NCI-H1092 (cell line): ENCODE results near the gene NIP7.
"Not testable (repeated sequence)": the region's sequence is repeated elsewhere in the genome, so short reads cannot be mapped to it uniquely, and the experiment has no call there.

Experiments
- DNase-seq: peaks from one replicate; lab custom pipeline; 2025; lab: John Stamatoyannopoulos, UW

Gene NIP7

DNA sequence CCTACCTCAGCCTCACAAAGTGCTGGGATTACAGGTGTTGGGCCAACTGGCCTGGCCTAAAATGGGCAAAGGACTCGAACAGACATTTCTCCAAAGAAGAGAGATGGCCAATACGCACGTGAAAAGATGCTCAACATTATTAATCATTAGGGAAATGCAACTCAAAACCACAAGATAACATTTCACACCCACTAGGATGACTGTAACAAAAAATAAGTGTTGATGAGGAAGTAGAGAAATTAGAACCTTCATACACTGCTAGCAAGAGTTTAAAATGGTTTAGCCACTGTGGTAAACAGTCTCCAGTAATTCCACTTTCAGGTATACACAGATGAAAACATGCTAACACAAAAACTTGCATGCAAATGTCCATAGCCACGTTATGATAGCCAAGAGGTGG is 6.4 kb downstream of the NIP7 start:
- DNase-seq = no peak

DNA sequence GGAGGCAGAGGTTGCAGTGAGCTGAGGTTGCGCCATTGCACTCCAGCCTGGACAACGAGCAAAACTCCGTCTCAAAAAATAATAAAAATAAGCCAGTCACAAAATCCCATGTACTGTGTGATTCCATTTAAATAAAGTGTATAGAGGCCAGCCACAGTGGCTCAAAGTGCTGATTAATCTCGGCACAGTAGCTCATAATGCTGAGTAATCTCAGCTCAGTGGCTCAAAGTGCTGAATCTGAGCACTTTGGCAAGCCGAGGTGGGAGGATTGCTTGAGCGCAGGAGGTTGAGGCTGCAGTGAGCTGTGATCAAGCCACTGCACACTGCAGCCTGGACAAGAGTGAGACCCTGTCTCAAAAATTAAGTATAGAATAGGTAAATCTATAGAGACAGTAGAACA is 7.1 kb downstream of the NIP7 start:
- DNase-seq = no peak

DNA sequence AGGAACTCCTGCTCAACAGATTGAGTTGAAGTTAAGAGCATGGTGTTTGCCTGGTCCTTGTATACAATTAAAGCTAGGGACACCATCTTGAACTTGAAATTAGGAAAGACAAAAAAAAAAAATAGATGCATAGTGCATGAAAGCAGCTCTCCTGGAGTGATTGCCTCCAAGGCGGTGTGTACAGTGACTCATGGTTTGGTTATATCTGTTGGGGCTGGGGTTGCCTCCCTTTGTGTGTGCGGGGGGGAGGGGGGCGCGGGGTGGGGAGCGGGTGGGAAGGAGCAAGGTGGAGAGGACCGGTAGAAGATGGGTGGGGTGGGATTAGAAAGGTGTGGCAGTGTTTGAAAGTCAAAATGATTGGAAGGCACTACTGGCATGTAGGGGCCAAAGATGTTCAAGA is 8.7 kb downstream of the NIP7 start:
- no peak for DNase-seq

DNA sequence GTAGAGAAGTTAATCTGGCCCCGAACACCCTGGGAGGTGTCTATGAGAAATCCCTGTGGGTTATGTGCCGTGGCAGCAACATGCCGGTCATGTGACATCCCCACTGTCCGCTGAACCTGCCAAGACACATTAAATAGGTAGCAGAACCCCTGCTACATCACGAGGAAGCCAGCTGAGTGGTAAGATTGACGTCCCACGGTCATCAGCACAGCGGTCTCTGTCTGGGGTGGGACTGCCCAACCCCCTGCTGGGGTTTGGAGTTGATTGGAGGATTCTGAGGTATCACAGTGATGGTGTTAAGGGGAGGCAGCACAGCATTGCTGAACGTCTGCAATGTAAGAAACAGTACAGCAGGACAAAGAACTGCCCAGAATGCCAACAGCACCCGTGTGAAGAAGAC is 10.0 kb downstream of the NIP7 start:
- no peak for DNase-seq

DNA sequence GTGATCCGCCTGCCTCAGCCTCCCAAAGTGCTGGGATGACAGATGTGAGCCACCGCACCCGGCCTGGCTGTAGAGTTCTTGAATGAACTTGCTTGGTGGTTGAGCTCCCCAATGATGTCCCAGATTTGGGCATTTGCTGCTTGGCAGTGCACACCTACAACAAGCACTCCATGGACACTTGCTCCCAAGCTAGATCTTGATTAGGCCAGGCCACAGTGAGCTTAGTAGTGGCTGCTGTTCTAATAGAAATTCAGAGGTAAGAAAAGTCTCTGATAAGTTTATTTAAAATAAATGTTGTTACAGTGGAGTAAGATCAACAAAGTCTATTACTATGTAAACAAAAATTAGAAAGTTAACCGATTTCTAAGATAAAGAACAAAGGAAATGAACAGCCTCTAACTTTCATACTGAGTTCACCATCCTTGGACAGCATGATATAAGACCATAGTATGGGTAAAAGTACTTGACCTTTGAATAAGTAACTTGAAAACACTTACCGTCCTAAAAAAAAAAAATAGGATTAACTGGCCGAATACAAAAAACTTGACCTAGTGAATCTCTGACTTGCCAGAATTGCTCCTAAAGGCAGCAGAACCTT is 11.1 kb downstream of the NIP7 start:
- no peak for DNase-seq

DNA sequence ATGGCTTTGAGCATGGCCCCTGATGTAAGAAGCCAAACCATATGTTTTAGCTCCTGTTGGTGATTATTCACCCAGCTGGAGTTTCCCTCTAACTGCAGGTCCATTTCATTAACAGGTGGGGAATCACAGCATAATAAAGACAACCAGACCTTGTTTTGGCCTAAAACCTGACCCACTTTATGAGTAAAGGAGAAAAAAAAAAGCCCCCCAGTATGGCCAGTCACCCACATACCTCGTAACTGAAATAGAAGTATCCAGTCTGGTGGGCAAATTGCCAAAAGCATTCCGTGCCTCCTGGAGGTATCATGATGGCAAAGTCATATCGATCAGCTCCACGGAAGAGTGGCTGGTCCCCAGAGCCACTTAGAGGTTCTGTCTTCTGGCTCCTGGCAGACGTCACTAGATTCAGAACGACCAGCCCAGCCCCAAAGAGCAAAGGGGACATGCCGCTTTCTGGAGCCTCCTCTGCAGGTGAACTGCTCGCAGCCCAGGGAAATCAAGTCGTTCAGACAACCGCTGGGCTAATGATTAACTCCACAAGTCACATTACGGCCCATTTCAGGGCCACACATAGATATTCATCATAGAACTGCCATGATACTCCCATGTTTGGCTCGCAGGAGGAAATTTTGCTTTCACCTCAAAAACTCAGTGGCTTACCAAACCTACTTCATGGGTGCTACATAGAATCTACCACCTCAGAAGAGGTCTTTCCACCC is 11.9 kb downstream of the NIP7 start, which contains the start of gene TMED6:
Gene TMED6, minus strand, starts transcription at position 478 of the 719 bp plus-strand sequence. Its CDS starts 33 bp downstream, at position 445.
- DNase-seq = no peak

DNA sequence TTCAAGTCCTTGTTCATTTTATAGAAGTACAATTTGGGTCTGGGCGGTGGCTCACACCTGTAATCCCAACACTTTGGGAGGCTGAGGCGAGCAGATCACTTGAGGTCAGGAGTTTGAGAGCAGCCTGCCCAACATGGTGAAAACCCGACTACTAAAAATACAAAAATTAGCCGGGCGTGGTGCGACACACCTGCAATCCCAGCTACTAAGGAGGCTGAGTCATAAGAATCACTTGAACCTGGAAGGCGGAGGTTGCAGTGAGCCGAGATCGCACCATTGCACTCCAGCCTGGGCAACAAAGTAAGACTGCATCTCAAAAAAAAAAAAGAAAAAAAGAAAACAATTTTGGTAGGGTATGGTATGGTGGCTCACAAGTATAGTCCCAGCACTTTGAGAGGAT is 20.5 kb downstream of the NIP7 start:
- not testable (repeated sequence) for DNase-seq

DNA sequence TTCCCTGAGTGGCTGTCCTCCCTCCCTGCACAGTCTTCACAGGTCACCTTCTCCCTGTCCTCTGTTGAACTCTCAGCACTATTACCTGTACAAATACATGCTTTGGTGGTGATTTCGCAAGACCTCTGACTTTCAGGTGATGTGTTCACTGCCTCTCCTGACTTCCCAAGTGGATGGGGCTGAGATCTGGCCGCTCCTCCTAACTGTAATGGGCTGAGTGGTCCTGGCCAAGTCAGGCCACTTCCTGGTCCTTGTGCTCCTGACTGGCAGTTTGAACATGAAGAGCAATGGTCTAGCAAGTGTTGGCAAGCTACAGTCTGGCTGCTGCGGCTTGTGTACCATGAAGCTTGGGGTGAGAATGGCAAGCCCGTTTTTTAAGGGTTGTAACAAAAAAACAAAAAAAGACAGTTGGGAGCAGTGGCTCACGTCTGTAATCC is 23.7 kb downstream of the NIP7 start:
- no peak for DNase-seq

DNA sequence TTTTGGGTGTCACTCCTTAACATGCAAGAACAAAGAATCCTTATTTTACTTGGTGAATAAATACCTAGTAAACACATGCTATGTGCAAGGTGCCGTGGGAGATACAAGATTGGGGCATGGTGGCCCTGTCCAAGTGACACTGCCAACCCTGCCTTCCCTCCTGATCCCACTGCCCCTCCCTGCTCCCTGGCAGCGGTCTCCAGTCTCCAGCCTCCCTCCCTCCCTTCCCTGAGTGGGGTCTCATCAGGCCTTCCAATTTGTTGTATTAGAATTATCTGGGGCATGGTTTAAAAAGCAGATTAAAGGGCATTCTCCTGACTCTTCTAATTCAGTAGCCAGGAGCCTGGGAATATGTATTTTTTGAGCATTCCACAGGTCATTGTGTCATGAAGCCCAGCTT is 24.5 kb downstream of the NIP7 start:
- DNase-seq = no peak

DNA sequence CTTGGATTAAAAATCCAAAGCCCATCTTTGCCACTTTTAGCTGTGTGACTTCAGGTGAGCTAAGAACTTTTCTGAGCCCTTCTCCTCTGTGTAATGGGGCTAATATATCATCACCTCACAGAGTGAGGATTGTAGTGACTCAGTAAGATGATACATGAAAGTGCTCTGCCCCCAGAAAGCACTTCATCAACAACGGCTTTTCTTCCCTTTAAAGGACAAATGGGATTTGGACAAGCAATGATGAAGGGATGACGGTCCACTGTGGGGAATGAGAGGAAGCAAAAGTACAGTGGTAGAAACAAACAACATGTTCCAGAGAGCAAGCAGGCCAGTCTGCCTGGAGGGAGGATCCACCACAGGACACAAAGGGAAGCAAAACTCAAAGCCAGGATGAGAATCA is 26.3 kb downstream of the NIP7 start:
- no peak for DNase-seq

DNA sequence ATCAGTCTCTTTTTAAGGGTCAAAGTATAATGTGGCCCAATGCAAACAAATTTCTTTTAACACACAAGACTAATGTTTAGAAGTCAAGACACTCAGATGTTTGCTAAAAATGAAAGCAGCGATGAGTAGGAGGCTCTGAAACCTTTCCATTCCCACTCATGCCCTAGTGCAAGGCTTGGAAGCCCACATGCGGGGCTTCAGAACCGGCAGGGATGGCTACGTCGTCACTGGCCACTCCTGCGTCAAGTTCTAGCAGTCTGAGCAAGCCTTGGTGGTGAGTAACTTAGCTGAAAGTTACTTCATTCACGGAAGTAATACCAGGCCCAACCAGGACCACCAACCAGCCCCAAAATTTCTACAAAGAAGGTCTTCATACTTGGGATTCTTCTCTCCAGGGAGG is 26.9 kb downstream of the NIP7 start:
- no peak for DNase-seq

DNA sequence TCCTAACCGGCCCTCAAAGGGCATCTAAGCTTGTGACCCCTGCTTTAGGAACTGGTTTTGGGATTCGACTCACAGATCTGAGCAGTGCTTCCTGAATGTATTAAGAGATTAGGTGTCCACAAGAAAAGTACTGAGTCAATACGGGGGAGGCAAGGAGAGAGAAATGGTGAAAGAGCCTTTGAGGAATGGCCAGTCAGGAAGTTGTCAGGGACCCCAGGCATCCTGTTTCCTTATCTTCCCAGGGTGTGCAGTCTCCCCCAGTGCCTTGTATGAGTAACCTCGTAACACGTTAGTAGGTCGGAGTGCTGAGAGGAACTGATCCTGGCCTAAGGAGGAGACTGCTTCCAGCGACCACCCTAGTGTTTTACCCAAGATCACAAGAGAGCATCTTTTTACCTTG is 28.4 kb downstream of the NIP7 start:
- DNase-seq = no peak

DNA sequence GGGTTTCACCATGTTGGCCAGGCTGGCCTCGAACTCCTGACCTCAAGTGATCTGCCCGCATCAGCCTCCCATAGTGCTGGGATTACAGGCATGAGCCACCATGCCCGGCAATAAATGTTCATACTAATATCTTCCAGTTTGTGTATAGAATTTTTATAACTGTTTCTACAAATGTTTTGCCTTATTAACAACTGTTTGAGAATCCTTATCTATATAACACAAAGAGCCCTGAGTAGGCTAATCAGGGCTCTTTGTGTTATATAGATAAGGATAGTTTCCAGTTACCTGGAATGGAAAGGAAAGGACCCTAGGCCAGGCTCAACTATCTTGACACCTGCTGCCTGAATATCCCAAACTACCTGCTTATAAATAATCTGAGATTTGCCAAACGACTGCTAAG is 29.3 kb downstream of the NIP7 start:
- no peak for DNase-seq

DNA sequence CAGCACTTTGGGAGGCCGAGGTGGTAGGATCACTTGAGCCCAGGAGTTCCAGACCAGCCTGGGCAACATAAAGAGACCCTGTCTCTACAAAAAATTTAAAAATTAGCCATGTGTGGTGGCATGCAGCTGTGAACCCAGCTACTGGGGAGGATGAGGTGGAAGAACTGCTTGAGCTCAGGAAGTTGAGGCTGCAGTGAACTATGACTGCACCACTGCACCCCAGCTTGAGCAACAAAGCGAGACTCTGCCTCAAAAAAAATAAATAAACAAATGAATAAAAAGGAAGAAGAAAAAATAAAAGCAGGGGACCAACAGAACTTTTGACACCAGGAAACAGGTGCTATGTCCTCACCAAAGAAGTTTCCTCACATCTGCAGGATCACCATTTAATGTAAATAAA is 32.0 kb downstream of the NIP7 start:
- no peak for DNase-seq

DNA sequence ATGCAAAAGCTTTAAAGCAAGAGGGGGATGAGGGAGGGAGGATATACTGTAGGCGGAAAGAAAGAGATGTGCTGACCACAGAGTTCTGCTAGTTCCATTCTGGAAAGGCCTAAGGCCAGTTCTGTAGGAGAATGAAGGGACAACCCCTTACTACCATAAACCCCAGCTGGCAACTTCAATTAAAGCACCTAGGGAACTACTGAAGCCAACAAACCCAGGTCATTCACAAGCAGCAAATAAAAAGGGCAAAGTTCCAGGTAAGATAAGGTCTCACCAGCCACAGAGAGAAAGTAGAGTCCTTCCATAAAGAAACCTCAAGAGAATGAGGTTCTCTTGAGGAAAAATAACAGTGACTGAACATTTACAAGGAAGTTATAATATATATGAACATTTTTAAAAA is 33.4 kb downstream of the NIP7 start:
- DNase-seq = no peak

DNA sequence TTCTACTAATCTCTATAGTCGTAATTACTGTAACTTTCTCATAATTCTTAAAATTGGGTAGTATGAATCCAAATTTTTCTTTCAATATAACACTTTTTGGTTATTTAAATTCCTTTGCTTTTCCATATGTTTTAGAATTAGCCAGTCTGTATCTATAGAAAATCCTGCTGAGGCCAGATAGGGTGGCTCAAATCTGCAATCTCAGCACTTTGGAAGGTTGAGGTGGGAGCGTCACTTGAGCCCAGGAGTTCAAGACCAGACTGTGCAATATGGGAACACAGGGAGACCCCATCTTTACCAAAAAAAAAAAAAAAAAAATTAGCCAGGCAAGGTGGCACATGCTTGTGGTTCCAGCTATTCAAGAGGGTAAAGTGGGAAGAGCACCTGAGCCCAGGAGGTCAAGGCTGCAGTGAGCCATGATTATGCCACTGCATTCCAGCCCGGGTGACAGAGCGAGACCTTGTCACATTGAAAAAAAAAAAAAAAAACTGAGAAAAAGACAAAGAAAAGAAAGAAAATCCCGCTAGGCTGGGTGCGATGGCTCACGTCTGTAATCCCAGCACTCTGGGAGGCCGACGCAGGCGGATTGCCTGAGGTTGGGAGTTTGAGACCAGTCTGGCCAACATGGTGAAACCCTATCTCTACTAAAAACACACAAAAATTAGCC is 37.0 kb downstream of the NIP7 start:
- DNase-seq = no peak

DNA sequence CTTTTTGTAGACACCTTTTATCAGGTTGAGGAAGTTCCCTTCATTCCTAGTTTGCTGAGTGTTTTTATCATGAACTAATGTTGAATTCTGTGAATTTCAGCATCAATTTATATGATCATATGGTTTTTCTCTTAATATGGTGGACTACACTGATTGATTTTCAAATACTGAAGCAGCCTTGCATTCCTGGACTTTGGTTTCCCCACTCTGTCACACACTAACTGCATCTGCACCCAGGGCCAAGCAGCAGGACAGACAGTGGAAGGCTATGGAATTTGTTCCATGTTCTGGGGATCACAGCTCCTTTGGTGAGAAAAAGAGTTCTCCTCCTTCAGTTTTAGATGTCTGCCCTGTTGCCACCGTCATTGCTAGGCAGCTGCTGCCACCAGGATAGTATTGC is 38.5 kb downstream of the NIP7 start:
- DNase-seq = no peak

DNA sequence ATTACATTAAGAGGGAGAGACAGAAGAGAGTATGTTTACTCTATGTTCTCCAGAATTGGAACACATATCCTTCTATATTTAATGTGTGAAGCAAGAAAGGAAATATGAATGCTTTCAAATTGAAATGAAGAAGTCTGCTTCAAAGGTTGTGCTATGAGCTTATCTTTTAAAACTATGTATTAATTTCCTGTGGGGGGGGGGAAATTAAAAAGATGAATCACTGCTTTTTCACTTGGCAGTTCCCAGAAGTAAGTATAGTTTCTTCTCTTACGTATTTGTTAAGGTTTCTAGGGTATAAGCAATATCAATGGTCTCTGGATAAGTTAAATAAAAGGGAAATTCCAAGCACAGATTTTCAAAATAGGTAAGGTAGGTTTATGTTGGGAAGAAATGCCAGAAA is 39.2 kb downstream of the NIP7 start:
- DNase-seq = no peak

DNA sequence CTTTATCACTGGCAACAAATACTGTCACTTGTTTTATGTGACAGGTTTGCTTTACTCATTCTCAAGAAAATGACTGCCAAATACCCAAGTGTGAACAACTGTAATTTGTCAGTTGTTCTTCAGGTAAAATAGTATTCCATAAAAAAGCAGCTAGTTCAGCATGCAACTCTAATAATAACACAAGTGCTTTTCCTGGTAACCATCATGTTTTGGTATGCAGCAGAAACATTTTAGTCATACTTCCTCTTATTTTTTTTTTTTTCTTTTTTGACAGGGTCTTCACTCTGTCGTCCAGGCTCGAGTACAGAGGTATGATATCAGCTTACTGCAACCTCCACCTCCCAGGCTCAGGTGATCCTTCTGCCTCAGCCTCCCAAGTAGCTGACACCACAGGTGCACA is 41.7 kb downstream of the NIP7 start:
- no peak for DNase-seq

DNA sequence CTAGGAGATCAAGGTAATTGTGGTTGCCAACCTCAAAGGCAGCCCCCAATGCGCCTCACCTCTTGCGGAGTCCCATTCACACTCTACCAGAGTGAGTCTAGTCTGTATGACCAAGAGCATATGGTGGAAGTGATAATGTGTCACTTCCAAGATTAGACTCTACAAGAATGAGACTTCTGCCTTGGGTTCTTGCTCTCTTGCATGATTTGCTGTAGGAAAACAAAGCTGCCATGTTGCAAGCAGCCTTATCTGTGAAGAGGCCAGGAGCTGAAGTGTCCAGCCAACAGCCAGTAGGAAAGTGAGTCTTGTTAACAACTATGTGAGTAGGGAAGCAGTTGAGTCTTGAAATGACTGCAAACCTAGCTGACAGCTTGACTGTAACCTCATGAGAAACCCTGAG is 42.8 kb downstream of the NIP7 start:
- no peak for DNase-seq

DNA sequence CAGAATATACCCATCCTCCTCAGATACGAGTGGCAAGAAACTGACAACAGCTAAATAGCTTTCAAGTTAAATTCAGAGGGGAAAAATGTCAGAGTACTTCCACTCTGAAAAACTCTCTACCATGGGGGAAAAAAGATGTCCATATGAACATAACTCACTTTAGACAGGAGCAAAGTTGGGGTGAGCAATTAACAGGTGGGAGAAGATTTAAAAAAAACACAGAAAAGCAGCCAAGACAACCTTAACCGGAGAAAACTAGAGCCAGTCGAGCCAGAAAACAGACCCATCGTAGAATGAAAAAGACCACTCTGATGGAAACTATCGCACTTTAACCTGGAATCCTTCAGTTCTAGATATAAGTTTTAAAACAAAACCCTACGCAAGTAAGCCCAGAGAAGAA is 45.4 kb downstream of the NIP7 start:
- DNase-seq = no peak

DNA sequence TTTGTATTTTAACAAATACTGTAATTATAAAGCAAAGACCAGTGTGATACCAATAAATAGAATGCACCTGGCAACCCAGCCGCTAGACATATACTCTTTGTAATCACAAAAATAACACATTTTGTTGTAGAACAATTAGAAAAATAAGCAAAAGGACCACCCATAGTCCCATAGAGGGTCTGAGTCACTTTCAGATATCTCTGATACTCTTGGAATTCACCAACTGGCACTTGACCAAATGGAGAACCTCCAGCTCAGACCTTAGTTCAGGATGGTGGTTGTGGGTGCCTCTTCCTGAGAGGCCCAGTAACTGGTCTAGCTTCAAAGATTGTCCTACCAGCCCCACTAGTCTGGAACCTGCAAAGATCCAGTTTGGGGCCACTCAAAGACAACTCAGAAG is 47.0 kb downstream of the NIP7 start:
- no peak for DNase-seq
